Upper lobe of left lung (tissue), 4 donors: ENCODE measurements around the gene FNBP1L.

ENCODE experiments used
- POLR2A ChIP-seq, 4 donors: fragments of 450-650 bp; IDR thresholded peaks; one replicate each; pipeline ENCODE4 v1.5.1; 2016 to 2017; ENCODE audit warnings: antibody characterized with exemption in 4 of 4, mild to moderate bottlenecking in 2 of 4
- POLR2AphosphoS5 ChIP-seq, 2 donors: sonication (generic); formaldehyde crosslinking; IDR thresholded peaks; one replicate each; pipeline ENCODE4 v1.5.1; 2017; ENCODE audit warnings: antibody characterized with exemption in 2 of 2

- no peak for TF ChIP-seq POLR2A (IDR thresholded peaks at IDR 0.05)
- no peak for TF ChIP-seq POLR2AphosphoS5 (IDR thresholded peaks at IDR 0.05)
Measured at GRCh38 chr1:93433407-93433961, 14.4 kb upstream of the FNBP1L start.
